H1 (cell line): ENCODE data around the gene IFT80. TPM values are rescaled to one million over a fixed set of nuclear protein-coding genes. Genes with fewer than 3 reads are reported as not detected.

Source experiments
- CTCF ChIA-PET: fragments of 300-600 bp; sonication (Branson Sonifier 250); formaldehyde crosslinking; loops from one replicate; lab custom pipeline; 2021; ENCODE audit not compliant: partially characterized antibody; lab: Charles Lee
- POLR2A ChIA-PET: fragments of 300-600 bp; sonication (Branson Sonifier 250); formaldehyde crosslinking; loops from one replicate; lab custom pipeline; 2021; ENCODE audit warnings: inconsistent platforms; ENCODE audit not compliant: partially characterized antibody; lab: Charles Lee
- DNase-seq, 2 experiments: peaks; one replicate each; pipeline versions ENCODE4 v3.0.0 to v3.0.0-alpha.2; 2010 to 2022; ENCODE audit warnings: low spot score in 2 of 2, low read depth in 1 of 2, mixed read lengths in 1 of 2
- FAIRE-seq: peaks from 2 replicates; lab custom pipeline; 2011; peaks lifted over from hg19 to GRCh38; lab: Jason Lieb, UNC
- H2AFZ ChIP-seq: 2 replicates; pipeline ENCODE4 v1.8.1; 2012; ENCODE audit warnings: low read length, inconsistent platforms
- H2AK5ac ChIP-seq: 2 replicates; pipeline ENCODE4 v1.6.1; 2013; ENCODE audit warnings: low read depth, low read length
- H2BK120ac ChIP-seq: replicated peaks from 2 replicates; pipeline ENCODE3; 2013; ENCODE audit warnings: low read depth, low read length, inconsistent platforms
- H2BK12ac ChIP-seq: 2 replicates; pipeline ENCODE4 v1.6.1; 2013; ENCODE audit warnings: low read depth, low read length
- H2BK15ac ChIP-seq: 2 replicates; pipeline ENCODE4 v1.6.1; 2013; ENCODE audit warnings: low read length
- H2BK20ac ChIP-seq: 2 replicates; pipeline ENCODE4 v1.6.1; 2013; ENCODE audit warnings: low read length
- H2BK5ac ChIP-seq: 2 replicates; pipeline ENCODE4 v1.6.1; 2013; ENCODE audit warnings: low read depth, low read length
- H3K14ac ChIP-seq: 2 replicates; pipeline ENCODE4 v1.6.1; 2013; ENCODE audit warnings: inconsistent platforms; ENCODE audit not compliant: insufficient read length
- H3K18ac ChIP-seq: 2 replicates; pipeline ENCODE4 v1.6.1; 2013; ENCODE audit warnings: low read length; ENCODE audit errors: extremely low read depth
- H3K23ac ChIP-seq: 2 replicates; pipeline ENCODE4 v1.6.1; 2013; ENCODE audit warnings: inconsistent platforms; ENCODE audit not compliant: insufficient read length
- H3K23me2 ChIP-seq: 2 replicates; pipeline ENCODE4 v1.6.1; 2013; ENCODE audit warnings: low read depth, low read length
- H3K27ac ChIP-seq: 2 replicates; pipeline ENCODE4 v1.6.1; 2011; ENCODE audit warnings: low read depth, low read length, inconsistent platforms
- H3K27me3 ChIP-seq, 4 experiments: replicated peaks in 1 of 4; 1 replicate in 1 of 4; 2 replicates in 3 of 4; pipeline versions ENCODE4 v1.6.1 to v1.8.1; 2011 to 2013; ENCODE audit warnings: low read length in 3 of 4, mild to moderate bottlenecking in 3 of 4, inconsistent platforms in 2 of 4, mixed read lengths in 2 of 4, moderate library complexity in 1 of 4; ENCODE audit not compliant: control insufficient read depth in 3 of 4, insufficient read depth in 3 of 4; ENCODE audit errors: extremely low read depth in 1 of 4
- H3K36me3 ChIP-seq, 4 experiments: 2 replicates each; pipeline versions ENCODE4 v1.6.1 to v1.8.1; 2011 to 2013; ENCODE audit warnings: mild to moderate bottlenecking in 4 of 4, low read length in 3 of 4, moderate library complexity in 2 of 4, control low read depth in 1 of 4, inconsistent platforms in 1 of 4; ENCODE audit not compliant: insufficient read depth in 4 of 4, control insufficient read depth in 2 of 4
- H3K4ac ChIP-seq: replicated peaks from 2 replicates; pipeline ENCODE3; 2013; ENCODE audit warnings: low read length, low read depth, mixed read lengths, inconsistent platforms; ENCODE audit not compliant: insufficient read length
- H3K4me1 ChIP-seq, 4 experiments: replicated peaks in 1 of 4; 1 replicate in 1 of 4; 2 replicates in 3 of 4; pipeline versions ENCODE4 v1.6.1 to v1.8.1; 2011 to 2013; ENCODE audit warnings: low read length in 3 of 4, inconsistent platforms in 2 of 4, mixed read lengths in 1 of 4; ENCODE audit not compliant: insufficient read depth in 4 of 4, control insufficient read depth in 3 of 4
- H3K4me2 ChIP-seq, 2 experiments: 2 replicates each; pipeline versions ENCODE4 v1.6.1 to v1.8.1; 2011 to 2013; ENCODE audit warnings: low read depth in 2 of 2, low read length in 2 of 2, control low read depth in 1 of 2, inconsistent platforms in 1 of 2, mild to moderate bottlenecking in 1 of 2; ENCODE audit not compliant: insufficient read depth in 1 of 2
- H3K4me3 ChIP-seq, 4 experiments: fragments of 200-600, 300-600 bp in 1 of 4; sonication (generic), shearing (Covaris generic), sonication (Bioruptor Twin) in 1 of 4; 2 replicates each; pipeline versions ENCODE4 v1.5.1 to v1.8.1; 2011 to 2016; ENCODE audit warnings: low read length in 4 of 4, low read depth in 3 of 4, control low read depth in 2 of 4, inconsistent platforms in 2 of 4, mild to moderate bottlenecking in 2 of 4, mixed read lengths in 1 of 4, moderate library complexity in 1 of 4; ENCODE audit not compliant: insufficient read depth in 2 of 4; ENCODE audit errors: extremely low read depth in 1 of 4
- H3K56ac ChIP-seq: replicated peaks from 2 replicates; pipeline ENCODE3; 2013; ENCODE audit warnings: low read depth, mild to moderate bottlenecking, mixed read lengths, low read length, inconsistent platforms; ENCODE audit not compliant: insufficient read length
- H3K79me1 ChIP-seq: 2 replicates; pipeline ENCODE4 v1.6.1; 2013; ENCODE audit warnings: low read depth, low read length, control low read depth
- H3K79me2 ChIP-seq, 2 experiments: 2 replicates each; pipeline versions ENCODE4 v1.6.1 to v1.8.1; 2012 to 2013; ENCODE audit warnings: low read length in 2 of 2, mild to moderate bottlenecking in 2 of 2, inconsistent platforms in 1 of 2; ENCODE audit not compliant: insufficient read depth in 2 of 2, control insufficient read depth in 1 of 2
- H3K9ac ChIP-seq, 4 experiments: replicated peaks in 1 of 4; 1 replicate in 1 of 4; 2 replicates in 3 of 4; pipeline versions ENCODE4 v1.6.1 to v1.8.1; 2011 to 2013; ENCODE audit warnings: low read depth in 3 of 4, low read length in 3 of 4, control low read depth in 2 of 4, mild to moderate bottlenecking in 2 of 4, moderate library complexity in 2 of 4, inconsistent platforms in 1 of 4; ENCODE audit errors: extremely low read depth in 1 of 4
- H3K9me3 ChIP-seq, 2 experiments: 2 replicates each; pipeline versions ENCODE4 v1.6.1 to v1.8.1; 2012 to 2013; ENCODE audit warnings: mild to moderate bottlenecking in 2 of 2, moderate library complexity in 2 of 2, control low read depth in 1 of 2, inconsistent platforms in 1 of 2, low read depth in 1 of 2, low read length in 1 of 2, mixed read lengths in 1 of 2; ENCODE audit not compliant: insufficient read depth in 2 of 2
- H4K20me1 ChIP-seq, 2 experiments: replicated peaks in 1 of 2; 2 replicates each; pipeline versions ENCODE3 to v1.8.1; 2011 to 2013; ENCODE audit warnings: inconsistent platforms in 2 of 2, low read length in 2 of 2, mild to moderate bottlenecking in 1 of 2; ENCODE audit not compliant: insufficient read depth in 2 of 2, control insufficient read depth in 1 of 2
- H4K5ac ChIP-seq: 2 replicates; pipeline ENCODE4 v1.6.1; 2013; ENCODE audit warnings: low read length, low read depth, mixed read lengths, inconsistent platforms; ENCODE audit not compliant: insufficient read length
- H4K8ac ChIP-seq: 2 replicates; pipeline ENCODE4 v1.8.0; 2013; ENCODE audit warnings: mild to moderate bottlenecking, moderate library complexity, low read length, inconsistent platforms; ENCODE audit not compliant: insufficient read depth; ENCODE audit errors: extremely low read depth
- H4K91ac ChIP-seq: replicated peaks from 2 replicates; pipeline ENCODE3; 2013; ENCODE audit warnings: low read length, mixed read lengths, inconsistent platforms; ENCODE audit not compliant: insufficient read length
- BACH1 ChIP-seq: IDR thresholded peaks from 2 replicates; pipeline ENCODE4 v1.6.1; 2012; ENCODE audit warnings: low read length, improper control_type of control experiment
- BCL11A ChIP-seq, 2 experiments: IDR thresholded peaks; one replicate each; pipeline ENCODE4 v1.6.1; 2011; ENCODE audit warnings: low read depth in 2 of 2, low read length in 2 of 2, mild to moderate bottlenecking in 2 of 2
- BRCA1 ChIP-seq: IDR thresholded peaks from 2 replicates; pipeline ENCODE4 v1.6.1; 2012; ENCODE audit warnings: low read depth, low read length, improper control_type of control experiment
- CHD2 ChIP-seq: IDR thresholded peaks from 2 replicates; pipeline ENCODE4 v1.6.1; 2012; ENCODE audit warnings: low read length, improper control_type of control experiment
- EGR1 ChIP-seq: IDR thresholded peaks from 2 replicates; pipeline ENCODE4 v1.6.1; 2011; ENCODE audit warnings: low read depth, low read length, borderline replicate concordance
- GTF2F1 ChIP-seq: IDR thresholded peaks from 2 replicates; pipeline ENCODE4 v1.6.1; 2012; ENCODE audit warnings: low read depth, low read length, improper control_type of control experiment, borderline replicate concordance
- KDM4A ChIP-seq: IDR thresholded peaks from one replicate; pipeline ENCODE4 v1.7.1; 2012; ENCODE audit warnings: low read depth, mild to moderate bottlenecking, moderate library complexity, low read length, inconsistent platforms; ENCODE audit not compliant: severe bottlenecking
- POLR2A ChIP-seq, 2 experiments: IDR thresholded peaks; 1 replicate in 1 of 2; 2 replicates in 1 of 2; pipeline ENCODE4 v1.6.1; 2011; ENCODE audit warnings: low read depth in 2 of 2, low read length in 2 of 2, mild to moderate bottlenecking in 2 of 2; ENCODE audit errors: control extremely low read depth in 1 of 2
- SAP30 ChIP-seq: fragments of 300-600 bp; sonication (generic); IDR thresholded peaks from 2 replicates; pipeline ENCODE4 v1.7.1; 2012; ENCODE audit warnings: low read length, moderate library complexity, mild to moderate bottlenecking, inconsistent platforms; ENCODE audit not compliant: insufficient read depth, insufficient replicate concordance
- SIN3A ChIP-seq, 2 experiments: IDR thresholded peaks in 1 of 2; conservative IDR thresholded peaks in 1 of 2; 2 replicates each; pipeline ENCODE4 v1.6.1; 2011 to 2012; ENCODE audit warnings: low read length in 2 of 2, improper control_type of control experiment in 1 of 2, low read depth in 1 of 2, mild to moderate bottlenecking in 1 of 2
- SIRT6 ChIP-seq: IDR thresholded peaks from one replicate; pipeline ENCODE4 v1.7.1; 2012; ENCODE audit warnings: low read length, inconsistent platforms
- SP2 ChIP-seq: IDR thresholded peaks from 2 replicates; pipeline ENCODE4 v1.6.1; 2012; ENCODE audit warnings: mild to moderate bottlenecking, low read length, inconsistent platforms
- SP4 ChIP-seq: IDR thresholded peaks from 2 replicates; pipeline ENCODE4 v1.6.1; 2012; ENCODE audit warnings: low read length, inconsistent platforms
- SRF ChIP-seq: IDR thresholded peaks from 2 replicates; pipeline ENCODE4 v1.6.1; 2011; ENCODE audit warnings: mild to moderate bottlenecking, low read depth, low read length, moderate library complexity
- WGBS, 2 experiments: shearing (Covaris generic) in 1 of 2; methylation state at CpG; one replicate each; pipeline versions ENCODE4 v1.1.6 to v1.1.7; 2013 to 2015; ENCODE audit warnings: low lambda C conversion rate in 2 of 2, mixed read lengths in 2 of 2, inconsistent platforms in 1 of 2, low coverage in 1 of 2, missing lambda C conversion rate in 1 of 2; ENCODE audit not compliant: insufficient replicate concordance in 2 of 2, insufficient coverage in 1 of 2, insufficient read length in 1 of 2; ENCODE audit errors: extremely low coverage in 1 of 2, missing lambda C conversion rate in 1 of 2; 5-methylcytosine and 5-hydroxymethylcytosine counted together
- polyA plus RNA-seq, 7 experiments: library from polyadenylated mRNA; depleted of rRNA in 3 of 7; stranded (reverse) in 5 of 7; unstranded in 2 of 7; fragments of >200 nt in 5 of 7; fragments of 200-250 nt in 2 of 7; gene quantifications; 1 replicate in 5 of 7; 2 replicates in 1 of 7; 4 replicates in 1 of 7; pipeline versions ENCODE4 v1.2.1 to v1.2.3, GENCODE V29; 2011 to 2013; ENCODE audit warnings: missing spikeins in 2 of 7, mixed read lengths in 2 of 7
- total RNA-seq: library from RNA; stranded (reverse); fragmentation: NEBNext Ultra II Directional; extraction: Animal tissue kit (Norgen Biotek cat#: 25700); gene quantifications from 2 replicates; pipeline ENCODE4 v1.2.1, GENCODE V29; 2021
- TF ChIP-seq, protein P1 (sequence below): IDR thresholded peaks from 2 replicates; pipeline ENCODE4 v1.6.1; 2012; ENCODE audit warnings: inconsistent platforms

The IFT80 gene
- total and polyA plus RNA-seq, 2 of the 8 experiments (the other 6 are each of a cell fraction or from before 2014, with no cell fraction given) = 7.2 to 25.9 TPM

GRCh38 chr3:160346511-160346910 lies 52.5 kb downstream of the IFT80 start:
- 70% methylated on average over 2 of the region's 2 CpGs; no CpG with 5 or more reads in 1 of the 2 experiments for WGBS, 2 experiments
- Histone ChIP-seq H3K79me1 (no peaks in the 10 kb centered on the region), H3K18ac (no peak overlapping the region), H3K36me3 (no peaks in the 10 kb centered on the region), H3K23me2 (no peaks in the 10 kb centered on the region), H3K4me1 (no peaks in the 10 kb centered on the region), H3K79me2 (no peaks in the 10 kb centered on the region), H2BK20ac (no peak overlapping the region), H2BK12ac (no peak overlapping the region), H3K9ac (no peak overlapping the region), H3K27ac (no peak overlapping the region), H2BK5ac (no peak overlapping the region), H2BK15ac (no peak overlapping the region), H3K27me3 (no peaks in the 10 kb centered on the region), H4K5ac (no peak overlapping the region), H4K20me1 (no peaks in the 10 kb centered on the region), H3K9me3 (no peaks in the 10 kb centered on the region), H3K4me2 (no peak overlapping the region), H3K4me3 (no peak overlapping the region), H3K14ac (no peak overlapping the region), H3K4ac (no peak overlapping the region), H4K91ac (no peak overlapping the region), H4K8ac (no peak overlapping the region), H2AK5ac (no peak overlapping the region), H3K56ac (no peak overlapping the region), H2BK120ac (no peak overlapping the region), H2AFZ (no peak overlapping the region), H3K23ac (no peak overlapping the region)
- CTCF ChIA-PET = interaction anchor here (0.6 to 1.1 kb wide), 2 partner anchors 103 to 674 kb away, joined by 3 read pairs; partner anchors contain the start of gene TRIM59
- no peak for DNase-seq
- POLR2A ChIA-PET = no interaction called here
- FAIRE-seq = no peak
- TF ChIP-seq KDM4A (no peak), SRF (no peak), BCL11A (IDR thresholded peaks at IDR 0.05; ENCODE audit: low read depth in 2 of 2, low read length in 2 of 2) (no peak), BACH1 (no peak), BRCA1 (no peak), CHD2 (no peak), POLR2A (IDR thresholded peaks at IDR 0.05; ENCODE audit: control extremely low read depth in 1 of 2, low read depth in 2 of 2, low read length in 2 of 2) (no peak), SIRT6 (no peak), SAP30 (no peak), GTF2F1 (no peak), SIN3A (conservative IDR thresholded peaks at IDR 0.05 in 1 of 2, IDR thresholded peaks at IDR 0.05 in 1 of 2; ENCODE audit: low read depth in 1 of 2, low read length in 2 of 2) (no peak), EGR1 (no peak), SP4 (no peak), SP2 (no peak)
- TF ChIP-seq, protein P1, sequence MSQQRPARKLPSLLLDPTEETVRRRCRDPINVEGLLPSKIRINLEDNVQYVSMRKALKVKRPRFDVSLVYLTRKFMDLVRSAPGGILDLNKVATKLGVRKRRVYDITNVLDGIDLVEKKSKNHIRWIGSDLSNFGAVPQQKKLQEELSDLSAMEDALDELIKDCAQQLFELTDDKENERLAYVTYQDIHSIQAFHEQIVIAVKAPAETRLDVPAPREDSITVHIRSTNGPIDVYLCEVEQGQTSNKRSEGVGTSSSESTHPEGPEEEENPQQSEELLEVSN = no peak
